ENCODE measurements around the gene SLC48A1. TPM values are rescaled to one million over a fixed set of nuclear protein-coding genes. Genes with fewer than 3 reads are reported as not detected.

Gene SLC48A1
- total and polyA plus RNA-seq, 3 experiments from 2014 or later = 9.1 to 11.5 (median 10.9) TPM

GRCh38 chr12:47758834-47759690 is 14.0 kb upstream of the SLC48A1 start, which contains the start of gene RAPGEF3:
RAPGEF3 (minus strand) TSS chr12:47758880; CDS start chr12:47758556, 324 bp downstream.
- no peaks in the 10 kb centered on the region for H3K27me3 ChIP-seq (ENCODE audit: insufficient read depth, low read length, poor library complexity, severe bottlenecking)
- H3K27ac ChIP-seq (ENCODE audit: low read depth, low read length) = peak within 1 kb of the TSS; percentile 31
- no peaks in the 10 kb centered on the region for H3K36me3 ChIP-seq (ENCODE audit: insufficient read depth, low read length)
- peaks cover 11% of the 10 kb centered on the region for H3K4me1 ChIP-seq (ENCODE audit: insufficient read depth, low read length)
- peak; percentile 51 to 80 (median 60) for DNase-seq
- ChIA-PET POLR2A (interaction anchor here (0.9 to 1.3 kb wide), 3 partner anchors 13 to 17 kb away, joined by 3 to 5 read pairs (median 3); no protein-coding TSS in a partner anchor), CTCF (interaction anchor here (0.6 to 10.6 kb wide), 11 partner anchors 8 to 79 kb away, joined by 3 to 156 read pairs (median 13); partner anchors contain the start of genes RPAP3 and SLC48A1)
- Mint-ChIP-seq H3K4me3 (peak within 1 kb of the TSS; percentile 68 to 90 (median 75)), H3K36me3 (no peaks in the 10 kb centered on the region), H3K27me3 (no peaks in the 10 kb centered on the region), H3K9me3 (no peaks in the 10 kb centered on the region), H3K27ac (peak within 1 kb of the TSS in 3 of 8 donors; percentile 23 to 56 (median 50)), H3K4me1 (peaks cover 11 to 31% (median 15%) of the 10 kb centered on the region in 3 donors)
- no peaks in the 10 kb centered on the region for H3K9me3 ChIP-seq (ENCODE audit: low read length)
- peak within 1 kb of the TSS; percentile 66 for H3K4me3 ChIP-seq (ENCODE audit: low read length)

GRCh38 chr12:47762850-47763465 is 10.1 kb upstream of the SLC48A1 start:
- no peaks in the 10 kb centered on the region for H3K9me3 Mint-ChIP-seq
- Histone ChIP-seq H3K9me3 (ENCODE audit: low read length) (no peaks in the 10 kb centered on the region), H3K27me3 (ENCODE audit: insufficient read depth, low read length, poor library complexity, severe bottlenecking) (no peaks in the 10 kb centered on the region), H3K4me1 (ENCODE audit: insufficient read depth, low read length) (peaks cover 21% of the 10 kb centered on the region), H3K27ac (ENCODE audit: low read depth, low read length) (no peak overlapping the region), H3K4me3 (ENCODE audit: low read length) (no peak overlapping the region), H3K36me3 (ENCODE audit: insufficient read depth, low read length) (no peaks in the 10 kb centered on the region)
- ChIA-PET POLR2A (no interaction called here), CTCF (interaction anchor here (0.8 to 10.6 kb wide), 7 partner anchors 8 to 20 kb away, joined by 3 to 156 read pairs (median 4); partner anchors contain the start of gene SLC48A1)
- peaks cover 17 to 28% (median 20%) of the 10 kb centered on the region in 3 donors for H3K4me1 Mint-ChIP-seq
- H3K27me3 Mint-ChIP-seq = no peaks in the 10 kb centered on the region
- H3K36me3 Mint-ChIP-seq = no peaks in the 10 kb centered on the region
- no peak for DNase-seq
- H3K27ac Mint-ChIP-seq = peak overlapping the region in 1 of 8 donors; percentile 52
- H3K4me3 Mint-ChIP-seq = no peak overlapping the region

- no peaks in the 10 kb centered on the region for H3K36me3 Mint-ChIP-seq
- Histone ChIP-seq H3K36me3 (ENCODE audit: insufficient read depth, low read length) (no peaks in the 10 kb centered on the region), H3K4me3 (ENCODE audit: low read length) (no peak overlapping the region), H3K4me1 (ENCODE audit: insufficient read depth, low read length) (peaks cover 21% of the 10 kb centered on the region), H3K9me3 (ENCODE audit: low read length) (no peaks in the 10 kb centered on the region), H3K27me3 (ENCODE audit: insufficient read depth, low read length, poor library complexity, severe bottlenecking) (no peaks in the 10 kb centered on the region), H3K27ac (ENCODE audit: low read depth, low read length) (no peak overlapping the region)
- H3K9me3 Mint-ChIP-seq = no peaks in the 10 kb centered on the region
- H3K27ac Mint-ChIP-seq = peak overlapping the region in 2 of 8 donors; percentile 16 to 17
- ChIA-PET POLR2A (no interaction called here), CTCF (interaction anchor here (1.3 to 10.6 kb wide), 4 partner anchors 8 to 21 kb away, joined by 3 to 156 read pairs (median 5); partner anchors contain the start of gene SLC48A1)
- DNase-seq = no peak
- H3K4me3 Mint-ChIP-seq = no peak overlapping the region
- no peaks in the 10 kb centered on the region for H3K27me3 Mint-ChIP-seq
- H3K4me1 Mint-ChIP-seq = peaks cover 17 to 22% (median 20%) of the 10 kb centered on the region in 3 donors
Measured at GRCh38 chr12:47763481-47764346, 9.3 kb upstream of the SLC48A1 start.

GRCh38 chr12:47766502-47767215 is 6.4 kb upstream of the SLC48A1 start:
- POLR2A ChIA-PET = interaction anchor here (0.9 to 1.8 kb wide), 3 partner anchors 9 to 61 kb away, joined by 3 to 7 read pairs (median 6); partner anchors contain the start of gene RPAP3
- no peaks in the 10 kb centered on the region for H3K27me3 Mint-ChIP-seq
- H3K27ac Mint-ChIP-seq = peak overlapping the region in 5 of 8 donors; percentile 12 to 62 (median 42)

GRCh38 chr12:47767216-47767724 is 5.8 kb upstream of the SLC48A1 start:
- H3K9me3 ChIP-seq (ENCODE audit: low read length) = no peaks in the 10 kb centered on the region
- DNase-seq = peak; percentile 53 to 81 (median 59)
- H3K9me3 Mint-ChIP-seq = no peaks in the 10 kb centered on the region
- CTCF ChIA-PET = interaction anchor here (1.0 to 19.1 kb wide), 23 partner anchors 10 to 116 kb away, joined by 3 to 414 read pairs (median 6); partner anchors contain the start of genes RAPGEF3 and RPAP3
- H3K4me3 Mint-ChIP-seq = peak overlapping the region in 1 of 7 donors; percentile 73
- peak overlapping the region in 4 of 8 donors; percentile 16 to 62 (median 18) for H3K27ac Mint-ChIP-seq
- H3K27ac ChIP-seq (ENCODE audit: low read depth, low read length) = no peak overlapping the region
- peaks cover 11% of the 10 kb centered on the region for H3K4me1 ChIP-seq (ENCODE audit: insufficient read depth, low read length)
- POLR2A ChIA-PET = interaction anchor here (1.6 to 1.8 kb wide), 2 partner anchors 26 to 61 kb away, joined by 6 to 7 read pairs; partner anchors contain the start of gene RPAP3
- H3K27me3 ChIP-seq (ENCODE audit: insufficient read depth, low read length, poor library complexity, severe bottlenecking) = no peaks in the 10 kb centered on the region
- peaks cover 19 to 22% (median 20%) of the 10 kb centered on the region in 3 donors for H3K4me1 Mint-ChIP-seq
- no peaks in the 10 kb centered on the region for H3K36me3 ChIP-seq (ENCODE audit: insufficient read depth, low read length)
- H3K36me3 Mint-ChIP-seq = no peaks in the 10 kb centered on the region
- peaks cover 0 to under 1% of the 10 kb centered on the region in 2 donors for H3K27me3 Mint-ChIP-seq
- no peak overlapping the region for H3K4me3 ChIP-seq (ENCODE audit: low read length)

More at GRCh38 chr12:47766502-47767215, 6.4 kb upstream of the SLC48A1 start:
- peaks cover 17 to 22% (median 20%) of the 10 kb centered on the region in 3 donors for H3K4me1 Mint-ChIP-seq
- Histone ChIP-seq H3K36me3 (ENCODE audit: insufficient read depth, low read length) (no peaks in the 10 kb centered on the region), H3K4me1 (ENCODE audit: insufficient read depth, low read length) (peaks cover 11% of the 10 kb centered on the region), H3K9me3 (ENCODE audit: low read length) (no peaks in the 10 kb centered on the region), H3K27me3 (ENCODE audit: insufficient read depth, low read length, poor library complexity, severe bottlenecking) (no peaks in the 10 kb centered on the region), H3K27ac (ENCODE audit: low read depth, low read length) (no peak overlapping the region), H3K4me3 (ENCODE audit: low read length) (no peak overlapping the region)
- CTCF ChIA-PET = interaction anchor here (1.0 to 19.1 kb wide), 24 partner anchors 9 to 115 kb away, joined by 3 to 414 read pairs (median 6); partner anchors contain the start of genes RAPGEF3 and RPAP3
- H3K36me3 Mint-ChIP-seq = no peaks in the 10 kb centered on the region
- peak in 3 of 5 donors; percentile 29 to 59 (median 34) for DNase-seq
- no peaks in the 10 kb centered on the region for H3K9me3 Mint-ChIP-seq
- peak overlapping the region in 3 of 7 donors; percentile 34 to 73 (median 38) for H3K4me3 Mint-ChIP-seq

- Histone ChIP-seq H3K36me3 (ENCODE audit: insufficient read depth, low read length) (no peaks in the 10 kb centered on the region), H3K4me1 (ENCODE audit: insufficient read depth, low read length) (peaks cover 16% of the 10 kb centered on the region), H3K27ac (ENCODE audit: low read depth, low read length) (no peak overlapping the region), H3K27me3 (ENCODE audit: insufficient read depth, low read length, poor library complexity, severe bottlenecking) (no peaks in the 10 kb centered on the region), H3K9me3 (ENCODE audit: low read length) (no peaks in the 10 kb centered on the region), H3K4me3 (ENCODE audit: low read length) (no peak overlapping the region)
- DNase-seq = no peak
- Mint-ChIP-seq H3K27ac (no peak overlapping the region), H3K36me3 (peaks cover 0 to 2% (median 0%) of the 10 kb centered on the region in 3 donors), H3K9me3 (no peaks in the 10 kb centered on the region), H3K27me3 (peaks cover 0 to 4% of the 10 kb centered on the region in 2 donors), H3K4me1 (peaks cover 23 to 27% (median 23%) of the 10 kb centered on the region in 3 donors), H3K4me3 (no peak overlapping the region)
- ChIA-PET POLR2A (no interaction called here), CTCF (interaction anchor here (0.9 to 19.1 kb wide), 10 partner anchors 10 to 72 kb away, joined by 3 to 414 read pairs (median 24); partner anchors contain the start of genes RAPGEF3 and RPAP3)
Measured at GRCh38 chr12:47768323-47768811, 4.7 kb upstream of the SLC48A1 start.
